SU-DHL-6 (cell line): ENCODE measurements around the gene VPS13A.

Source experiments
- CTCF ChIP-seq: fragments of 200-600 bp; sonication (generic); IDR thresholded peaks from one replicate; pipeline ENCODE4 v1.5.1; 2017; ENCODE audit warnings: antibody characterized with exemption, mild to moderate bottlenecking, low read length, moderate library complexity; ENCODE audit not compliant: insufficient read depth, poor library complexity, severe bottlenecking
- EZH2phosphoT487 ChIP-seq: fragments of 200-600 bp; sonication (generic), shearing (Covaris generic); conservative IDR thresholded peaks from 2 replicates; pipeline ENCODE4 v1.6.1; 2018; ENCODE audit warnings: mild to moderate bottlenecking, antibody characterized with exemption, low read length, moderate library complexity, mixed read lengths

- no peak for TF ChIP-seq CTCF
- no peak for TF ChIP-seq EZH2phosphoT487
These were observed 292.3 kb downstream of the VPS13A start for GRCh38 chr9:77469515-77470231.
